GM19043 (cell line): ENCODE measurements around the gene CAMKMT.

Source experiments
- ATAC-seq: cut with Tn5 transposase; IDR thresholded peaks from one replicate; pipeline ENCODE4 v1.9.1; 2021; ENCODE audit warnings: low read depth; ENCODE audit not compliant: unreplicated experiment

The CAMKMT gene

DNA sequence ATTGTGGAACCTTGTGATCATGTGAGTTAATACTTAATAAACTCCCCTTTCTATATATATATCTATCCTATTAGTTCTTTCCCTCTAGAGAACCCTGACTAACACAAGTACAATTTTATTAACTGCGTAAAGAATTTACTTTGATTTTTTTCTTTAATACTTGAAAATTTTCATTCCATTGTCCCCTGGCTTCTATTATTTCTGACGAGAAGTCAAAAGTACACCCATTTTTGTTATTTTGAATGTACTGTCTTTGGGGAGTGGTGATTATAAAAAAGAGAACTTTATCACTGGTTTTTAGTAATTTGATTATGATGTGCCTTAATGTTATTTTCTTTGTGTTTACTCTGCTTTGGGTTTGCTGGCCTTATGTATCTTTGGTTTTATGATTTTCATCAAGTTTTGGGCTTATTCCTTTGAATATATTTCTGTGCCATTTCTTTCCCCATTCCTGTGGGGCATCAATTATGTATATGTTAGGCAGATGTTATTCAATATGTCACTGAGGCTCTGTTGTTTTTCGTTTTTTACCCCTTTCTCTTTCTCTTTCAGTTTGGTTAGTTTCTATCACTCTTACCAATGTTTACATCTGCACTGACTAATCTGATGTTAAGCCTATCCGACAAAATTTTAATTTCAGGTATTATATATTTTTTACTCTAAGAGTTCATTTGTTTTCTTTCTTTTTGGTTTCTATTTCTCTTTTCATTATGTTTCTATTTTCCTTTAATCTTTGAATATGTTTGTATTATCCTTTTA lies 271.4 kb downstream of the CAMKMT start:
- no peak for ATAC-seq

DNA sequence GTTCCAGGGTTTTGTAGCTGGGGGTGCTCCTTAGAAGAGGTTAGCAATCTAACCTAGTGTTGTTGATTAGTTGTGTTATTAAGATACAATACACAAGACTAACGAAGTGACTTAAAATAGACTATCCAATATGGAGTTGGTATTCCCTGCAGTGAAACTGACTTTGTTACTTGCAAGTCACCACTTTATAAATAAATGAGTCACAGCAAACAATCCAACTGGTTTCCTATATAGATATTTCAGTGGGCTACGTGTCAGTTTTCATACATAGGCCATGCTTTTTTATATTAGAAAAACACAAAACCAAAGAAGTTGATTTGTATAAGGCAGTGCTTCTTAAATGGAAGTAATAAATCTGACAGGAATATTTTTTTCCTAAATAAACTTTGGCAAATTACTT lies 274.0 kb downstream of the CAMKMT start:
- ATAC-seq = no peak

DNA sequence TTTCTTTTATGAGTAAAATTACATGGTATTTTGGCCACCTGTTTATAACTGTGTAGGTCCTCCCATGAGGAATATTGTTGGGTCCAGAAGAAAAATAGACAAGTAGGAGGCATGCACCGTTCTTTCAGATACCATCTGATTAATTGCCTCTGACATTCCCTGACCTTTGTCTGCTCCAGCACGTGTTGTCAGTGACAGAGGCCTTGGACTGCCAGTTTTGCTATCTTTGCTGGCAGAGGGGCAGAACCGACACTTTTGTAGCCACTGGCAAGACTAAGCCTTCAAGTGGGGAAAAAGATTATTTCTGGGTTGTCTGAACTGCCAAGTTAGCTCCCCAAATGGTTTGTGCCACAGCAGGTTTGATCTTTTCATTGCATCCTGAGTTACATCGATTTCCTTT lies 276.9 kb downstream of the CAMKMT start:
- no peak for ATAC-seq

DNA sequence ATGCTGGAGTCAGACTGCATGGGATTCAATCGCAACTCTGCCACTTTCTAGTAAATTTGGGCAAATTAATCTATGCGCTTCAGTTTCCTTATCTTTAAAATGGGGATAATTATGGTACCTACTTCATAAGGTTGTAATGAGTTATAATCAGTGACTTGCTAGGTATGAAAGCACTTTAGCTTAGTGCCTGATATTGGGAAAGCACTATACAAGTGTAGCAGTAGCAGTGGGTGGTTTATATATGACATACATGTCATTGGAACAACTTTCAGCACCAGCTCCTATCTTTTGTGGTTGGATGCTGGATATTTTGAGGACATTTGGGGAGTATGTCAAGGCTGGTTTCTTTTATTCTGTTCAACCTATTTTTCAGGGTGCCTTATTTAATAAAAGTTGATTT lies 277.7 kb downstream of the CAMKMT start:
- ATAC-seq = no peak

DNA sequence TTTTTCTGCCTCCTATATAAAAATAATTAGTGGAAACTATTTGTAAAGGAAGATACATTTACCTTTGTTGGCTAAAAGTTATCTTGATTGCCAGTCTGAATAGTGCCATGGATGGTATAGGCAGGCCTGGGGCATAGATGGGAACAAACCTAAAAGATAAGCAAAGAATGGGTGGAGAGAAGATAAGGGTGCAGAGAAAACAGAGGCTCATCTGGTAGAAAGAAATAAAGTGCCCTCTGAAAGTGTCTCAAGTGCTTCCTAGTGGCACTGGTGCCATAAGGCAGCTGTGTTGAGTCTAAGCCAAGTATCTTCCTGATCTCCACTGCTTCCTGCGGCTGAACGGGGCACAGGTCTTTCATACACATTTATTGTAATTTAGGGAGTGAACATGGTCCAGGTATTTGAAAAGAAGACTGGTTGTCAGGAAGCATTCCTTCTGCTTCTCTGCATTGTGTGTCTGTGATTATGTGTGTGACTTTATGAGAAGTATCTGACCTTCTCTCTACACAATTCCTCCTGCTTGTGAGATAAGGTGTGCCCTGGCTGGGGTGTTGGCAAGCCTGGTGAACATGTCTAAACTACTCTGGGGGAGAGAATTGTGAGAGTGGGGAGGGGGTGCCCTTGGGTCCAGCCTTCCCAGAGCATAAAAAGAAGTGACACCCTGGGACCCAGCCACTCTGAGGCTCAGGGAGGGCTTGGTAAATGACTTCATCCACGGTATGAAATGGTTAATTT lies 280.5 kb downstream of the CAMKMT start:
- ATAC-seq = no peak

DNA sequence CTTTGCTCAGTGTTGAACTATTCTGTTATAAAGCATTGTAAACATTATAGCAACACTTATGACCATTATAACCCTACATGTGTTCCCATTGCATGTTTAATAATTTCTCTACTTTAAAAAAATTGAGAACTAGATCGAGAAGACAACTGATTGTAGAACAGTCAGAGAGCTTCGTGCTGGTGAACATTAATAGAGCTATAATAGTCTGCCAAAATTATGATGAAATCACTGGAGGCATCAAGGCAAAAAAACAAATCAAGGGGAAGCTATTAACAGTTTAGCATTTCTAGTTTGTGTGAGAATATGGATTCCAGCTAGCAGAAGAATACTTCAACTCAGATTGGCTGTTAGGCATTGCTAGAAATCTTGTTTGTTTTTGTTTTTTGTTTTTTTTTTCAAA lies 284.2 kb downstream of the CAMKMT start:
- ATAC-seq = no peak

DNA sequence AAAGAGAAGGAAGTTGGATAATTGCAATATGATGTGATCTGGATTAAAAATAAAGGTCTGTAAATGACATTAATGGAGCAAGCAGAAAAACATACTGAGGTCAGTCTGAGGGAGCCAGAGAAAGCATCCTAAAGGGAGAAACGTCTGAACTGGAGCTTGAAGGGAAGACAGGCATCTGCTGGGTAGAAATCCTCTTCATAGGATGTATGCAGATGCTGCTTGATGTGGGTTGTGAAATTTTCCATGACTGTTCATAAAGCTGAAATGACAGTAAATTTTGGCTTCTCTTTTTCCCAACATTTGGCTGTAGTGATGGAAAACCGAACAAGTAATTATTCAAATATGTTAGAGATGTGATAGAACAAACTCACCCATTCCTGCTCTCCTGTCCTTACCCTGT lies 287.6 kb downstream of the CAMKMT start:
- no peak for ATAC-seq

DNA sequence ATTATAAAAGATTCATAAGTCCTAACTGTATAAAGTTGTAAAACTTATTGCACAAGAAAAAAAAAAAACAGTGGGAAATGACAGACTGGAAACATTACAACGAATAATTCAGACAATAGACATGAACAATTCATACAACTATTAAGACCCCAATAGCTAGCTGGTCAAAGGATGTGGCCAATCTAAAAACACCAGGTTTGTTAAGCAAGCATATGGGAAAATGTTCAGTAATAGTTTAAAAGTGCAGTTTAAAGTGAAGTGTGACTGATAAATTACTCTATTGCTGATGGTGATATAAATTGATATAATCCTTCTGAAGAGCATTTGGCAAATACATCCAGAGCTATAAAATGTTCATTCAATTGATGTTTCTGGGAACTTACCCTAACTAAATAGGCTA lies 289.0 kb downstream of the CAMKMT start:
- no peak for ATAC-seq

DNA sequence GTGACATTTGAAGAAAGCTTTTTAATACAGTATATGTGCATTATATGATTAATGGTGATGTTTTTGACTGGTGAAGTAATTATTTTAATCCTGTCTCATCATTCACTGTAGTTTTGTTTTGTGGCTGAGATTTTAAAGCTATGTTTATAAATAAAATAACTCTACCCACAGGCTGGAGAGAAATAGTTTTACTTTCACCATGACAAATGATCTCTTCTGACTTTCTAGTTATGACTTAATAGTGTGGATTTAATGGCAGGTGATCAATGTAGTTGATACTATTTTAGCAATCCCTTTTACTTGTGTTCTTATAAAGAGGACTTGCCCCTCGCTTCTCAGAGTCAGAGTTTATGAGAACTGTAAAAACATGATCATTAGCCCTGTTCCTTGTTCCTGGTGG lies 290.2 kb downstream of the CAMKMT start:
- ATAC-seq = no peak

DNA sequence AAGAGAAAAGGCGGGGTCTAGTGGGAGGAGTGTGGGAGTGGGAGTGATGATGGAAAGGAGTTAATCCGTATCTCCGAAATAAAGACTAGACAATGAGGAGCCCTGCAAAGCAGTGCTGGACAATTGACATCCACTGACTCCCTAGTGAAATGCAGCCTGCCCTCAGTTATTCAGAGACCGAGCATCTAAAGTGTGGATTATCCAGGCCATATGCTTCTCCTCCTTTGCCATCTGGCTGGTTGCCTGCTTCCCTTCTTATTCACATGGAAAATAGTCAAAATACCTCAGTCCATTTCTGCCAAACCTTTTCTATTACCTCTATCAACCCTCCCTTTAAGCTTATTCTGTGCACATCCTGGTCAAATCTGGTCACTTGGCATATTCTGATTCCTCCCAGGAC lies 291.0 kb downstream of the CAMKMT start:
- ATAC-seq = no peak

DNA sequence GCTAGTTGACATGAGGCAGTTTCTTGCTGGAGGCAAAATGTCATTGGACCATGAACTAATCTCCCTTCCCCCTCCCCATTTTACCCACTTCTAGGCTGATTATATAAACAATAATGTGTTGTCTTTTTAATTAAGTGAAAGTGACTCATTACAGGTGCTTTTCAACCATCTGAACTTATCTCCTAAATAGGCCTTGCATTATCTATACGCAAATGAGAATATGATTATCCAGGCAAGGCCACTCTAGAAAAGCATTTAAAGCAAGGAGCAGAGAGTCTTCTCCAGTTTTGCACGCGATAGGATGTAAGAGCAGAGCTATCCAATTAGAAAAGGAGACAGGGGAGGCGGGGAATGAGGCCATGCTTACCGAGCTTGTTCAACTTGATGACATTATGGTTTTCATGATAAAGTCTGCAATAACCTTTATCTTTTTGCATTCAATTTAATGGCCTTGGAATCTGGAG lies 293.7 kb downstream of the CAMKMT start:
- no peak for ATAC-seq

DNA sequence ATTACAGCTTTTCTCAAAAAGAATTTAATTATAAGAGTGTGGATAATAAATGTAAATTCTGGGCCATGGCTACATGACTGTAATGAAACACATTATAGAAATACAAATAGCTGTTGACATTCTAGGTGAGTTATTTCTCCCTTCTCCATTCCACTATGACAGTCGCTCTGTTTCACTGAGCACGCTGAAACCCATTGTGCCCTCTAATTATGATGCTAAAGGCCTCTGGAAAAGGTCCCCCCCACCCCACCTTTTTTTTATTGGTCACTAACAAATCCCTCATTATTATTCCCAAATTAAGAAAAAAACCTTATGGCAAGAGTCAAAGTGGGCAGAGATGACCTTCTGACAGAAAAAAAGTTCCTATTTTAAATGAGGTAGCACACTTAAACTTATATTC lies 294.7 kb downstream of the CAMKMT start:
- ATAC-seq = no peak

DNA sequence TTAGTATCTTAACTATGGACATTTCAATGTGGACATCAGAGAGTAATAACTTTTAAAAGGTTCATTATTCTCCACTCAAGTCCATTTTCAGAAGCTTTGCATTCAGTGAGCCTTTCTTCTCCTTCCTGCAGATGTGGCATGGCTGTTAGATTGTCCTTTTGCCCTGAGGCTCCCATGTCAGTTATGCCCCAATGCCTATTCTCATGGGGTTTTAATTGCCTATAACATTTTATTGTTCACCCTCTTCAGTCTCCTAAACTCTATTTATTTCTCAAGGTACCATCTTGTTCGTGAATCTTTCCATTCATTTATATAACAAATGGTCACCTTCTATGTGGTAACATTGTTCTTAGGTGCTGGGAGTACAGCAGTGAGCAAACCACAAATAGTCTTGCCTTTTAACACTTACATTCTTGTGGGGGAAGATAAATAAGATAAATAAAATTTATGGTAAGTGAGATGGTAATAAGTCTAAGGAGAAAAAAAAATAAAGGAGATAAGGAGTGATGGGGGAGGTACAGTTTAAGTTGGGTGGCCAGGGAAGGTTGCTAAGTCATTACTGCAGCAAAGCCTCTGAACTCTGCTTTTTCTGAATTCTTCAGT lies 301.8 kb downstream of the CAMKMT start:
- ATAC-seq = no peak

DNA sequence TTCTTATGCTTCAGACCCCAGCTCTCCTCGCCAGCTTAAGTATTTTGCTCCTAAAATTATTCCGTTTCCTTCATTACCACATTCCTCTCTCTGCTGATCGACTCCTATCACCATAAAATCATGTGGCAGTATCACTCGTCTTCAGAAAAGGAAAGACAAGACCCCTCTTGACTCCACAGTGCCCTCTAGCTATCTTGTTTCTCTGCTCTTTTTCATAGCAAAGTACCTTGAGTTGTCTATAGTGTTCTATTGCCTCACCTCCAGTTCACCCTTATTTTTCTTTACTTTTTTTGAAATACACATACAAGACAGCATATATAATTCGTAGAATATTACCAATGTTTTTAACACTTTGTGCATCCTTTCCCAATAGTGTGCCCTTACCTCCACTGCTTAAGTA lies 306.6 kb downstream of the CAMKMT start:
- ATAC-seq = no peak

DNA sequence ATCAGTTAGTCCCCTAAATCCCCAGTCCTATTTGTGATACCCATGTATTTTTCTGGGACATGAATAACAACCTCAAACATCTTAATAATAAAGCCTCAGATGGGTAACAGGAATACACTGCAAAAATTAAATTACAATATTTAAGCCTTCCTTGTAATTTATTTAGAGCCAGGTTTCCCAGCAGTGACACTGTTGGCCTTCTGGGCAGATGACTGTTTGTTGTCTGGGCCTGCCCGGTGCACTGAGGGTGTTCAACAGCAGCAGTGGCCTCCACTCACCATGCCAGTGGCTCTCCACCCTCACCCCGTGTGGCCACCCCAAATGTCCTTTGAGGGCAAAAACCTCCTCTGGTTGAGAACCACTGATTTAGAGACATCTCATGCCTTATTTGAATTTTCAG lies 309.5 kb downstream of the CAMKMT start:
- no peak for ATAC-seq

DNA sequence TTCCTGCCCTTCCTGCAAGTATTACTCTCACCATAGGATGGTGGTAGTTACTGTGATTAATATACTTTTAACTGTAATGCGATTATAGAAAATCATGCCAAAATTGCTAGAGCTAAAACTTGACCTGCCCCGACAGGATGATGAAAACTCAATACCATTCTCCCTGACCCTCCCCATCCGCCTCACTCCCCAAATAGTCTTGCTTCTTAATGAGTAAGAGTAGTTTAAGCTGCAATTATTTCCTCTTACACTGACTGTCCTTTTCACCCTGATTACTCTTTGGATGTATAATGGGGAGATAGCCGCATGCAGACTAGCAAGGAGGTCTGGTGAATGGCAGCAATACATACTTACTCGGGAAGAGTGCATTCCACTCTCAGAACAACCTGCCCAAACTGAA lies 310.2 kb downstream of the CAMKMT start:
- no peak for ATAC-seq

DNA sequence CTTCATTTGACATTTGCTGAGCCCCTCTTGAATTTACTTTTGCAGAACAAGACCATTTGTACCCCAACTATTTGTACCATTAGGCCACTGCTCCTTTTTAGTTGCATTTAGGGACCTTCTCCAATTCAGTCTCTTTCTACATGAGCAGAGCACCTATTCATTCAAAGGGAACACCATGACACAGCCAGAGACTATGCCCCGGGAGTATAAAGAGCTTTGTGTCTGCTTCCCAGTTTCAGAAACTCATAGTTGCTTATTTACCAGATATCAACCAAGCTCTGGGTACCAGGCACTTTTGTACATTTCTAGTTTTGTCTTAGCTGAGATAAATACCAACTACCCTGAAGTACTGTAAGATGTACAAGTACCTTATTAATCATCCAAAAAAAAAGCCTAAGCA lies 310.7 kb downstream of the CAMKMT start:
- no peak for ATAC-seq

DNA sequence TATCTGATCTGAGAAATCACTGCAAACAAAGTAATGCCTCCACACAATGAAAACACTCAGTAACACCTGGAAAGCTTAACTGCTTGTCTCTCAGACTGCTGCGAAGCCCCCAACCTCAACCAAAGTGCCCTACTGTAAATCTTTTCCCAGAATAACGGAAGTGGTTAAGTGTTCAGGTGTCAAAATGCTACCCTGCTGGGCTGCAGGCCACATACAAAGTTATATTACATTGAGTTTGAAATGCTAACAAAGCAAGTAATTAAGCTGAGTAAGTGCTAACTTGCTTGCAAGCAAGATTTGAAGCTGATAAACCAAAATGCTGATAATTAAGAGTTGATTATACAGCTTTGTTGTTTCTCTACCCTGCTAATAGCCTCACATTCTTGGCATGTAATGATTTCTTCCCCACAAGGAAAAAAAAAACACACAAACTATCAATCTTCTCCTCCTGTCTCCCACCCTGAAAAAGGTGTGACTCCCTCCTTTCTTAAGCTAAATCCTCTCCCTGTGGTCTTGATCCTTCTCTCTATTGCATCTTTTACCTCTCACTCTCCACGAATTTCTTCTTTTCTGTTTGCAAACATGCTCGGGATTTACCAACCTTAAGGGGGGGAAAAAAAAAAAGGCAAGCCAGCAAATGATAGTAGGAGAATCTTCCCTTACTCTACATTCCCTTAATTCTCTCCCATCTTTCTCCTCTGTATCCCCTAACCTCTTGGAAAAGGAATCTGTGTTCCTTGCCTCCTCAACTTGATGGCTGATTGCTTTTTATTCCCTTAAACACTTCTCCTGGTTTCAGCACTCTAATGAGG lies 312.9 kb downstream of the CAMKMT start:
- ATAC-seq = no peak

DNA sequence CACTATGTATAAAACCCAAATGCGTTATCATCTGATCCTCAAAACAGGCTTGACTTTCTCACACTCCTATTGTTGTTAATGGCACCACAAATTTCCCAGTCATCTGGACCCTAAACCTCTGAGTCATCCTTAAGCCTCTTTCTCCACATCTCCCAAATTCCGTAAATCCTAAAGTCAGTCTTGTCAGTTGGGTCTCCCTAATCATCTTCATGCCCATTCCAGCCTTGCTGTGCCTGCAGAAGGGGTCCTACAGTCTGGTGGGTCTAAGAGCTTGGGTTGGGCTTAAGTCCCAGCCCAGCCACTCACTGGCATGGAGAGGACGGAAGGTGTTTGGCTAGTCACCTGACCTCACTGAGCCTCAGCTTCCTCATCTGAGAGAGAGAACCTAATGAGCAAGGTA lies 314.6 kb downstream of the CAMKMT start:
- no peak for ATAC-seq

DNA sequence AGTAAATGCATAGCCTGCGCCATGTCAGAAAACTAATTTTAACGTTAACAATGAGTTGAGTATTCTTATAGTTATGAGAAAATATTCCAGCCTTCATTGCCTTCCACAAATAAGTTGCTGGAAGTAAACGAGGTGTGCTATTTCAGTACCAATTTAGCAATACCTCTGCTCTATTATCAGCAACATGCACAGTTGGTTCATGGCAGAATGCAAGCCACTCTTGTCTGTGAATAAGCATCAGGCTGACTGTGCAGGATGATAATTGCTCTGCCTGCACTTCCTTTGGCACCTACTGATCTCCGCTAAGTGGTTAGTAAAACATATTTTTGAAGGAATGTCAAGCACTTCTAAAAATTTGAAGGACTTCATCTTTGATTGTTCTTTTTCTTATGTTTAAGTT lies 317.8 kb downstream of the CAMKMT start:
- ATAC-seq = no peak

DNA sequence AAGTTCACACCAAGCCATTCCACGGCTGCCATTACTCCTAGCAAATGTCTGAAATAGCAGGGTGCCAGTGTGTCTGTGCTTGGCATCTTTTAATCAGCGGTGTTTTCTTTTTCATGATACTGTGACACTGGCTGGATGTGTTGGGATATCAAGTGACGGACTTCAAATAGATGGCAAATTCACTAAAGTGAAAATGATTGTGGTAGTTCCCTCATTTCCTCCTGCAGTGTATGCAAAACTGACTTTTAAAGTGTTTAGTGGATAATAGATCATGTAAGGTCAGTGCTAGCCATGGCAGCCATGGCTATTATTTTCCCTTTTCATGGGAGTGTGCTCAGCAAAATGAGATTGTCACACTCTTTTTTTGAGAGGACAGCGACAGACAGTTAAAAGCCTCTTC lies 318.2 kb downstream of the CAMKMT start:
- ATAC-seq = no peak
